ENCODE results near the gene CDK1. TPM values are rescaled to one million over a fixed set of nuclear protein-coding genes. Genes with fewer than 3 reads are reported as not detected.

The CDK1 gene
- total RNA-seq = 70.1 and 71.6 TPM in 2 replicates
- polyA plus RNA-seq = 13.6 and 19.9 TPM in 2 replicates
- polyA plus RNA-seq (2011; cell fraction: cytosol; rRNA removed) = 30.1 and 32.7 TPM in 2 replicates
- polyA plus RNA-seq (2011; cell fraction: nucleus; rRNA removed) = 28.8 and 65.8 TPM in 2 replicates
- polyA plus RNA-seq (2012) = 30.5 and 57.9 TPM in 2 replicates
- polyA minus RNA-seq = 13.1 and 13.7 TPM in 2 replicates
- 32.7 TPM for polyA minus RNA-seq (2011; cell fraction: cytosol; rRNA and poly(A)+ RNA removed)
- polyA minus RNA-seq (2011; cell fraction: nucleus; rRNA and poly(A)+ RNA removed) = 18.4 and 41.8 TPM in 2 replicates
- percentile 96 among the genes with signal in this experiment for Bru-seq, nascent RNA
- BruChase-seq, experiment 1, labeled RNA remaining after a 6-hour chase = percentile 92 among the genes with signal in this experiment
- percentile 87 among the genes with signal in this experiment for BruChase-seq, experiment 2, labeled RNA remaining after a 2-hour chase
- long read RNA-seq, transcript CDK1-203 (8 exons, 1,913 nt) = major isoform, 253 of 319 reads
- long read RNA-seq, partial matches to known transcripts = 15 of 319 reads
- long read RNA-seq, other reads (novel, unspliced or antisense) = 50 of 319 reads

GRCh38 chr10:60778214-60778970 lies at the start of gene CDK1:
Gene CDK1, plus strand, starts transcription at chr10:60778478. Its CDS starts 1,688 bp downstream, at chr10:60780166.
- intact Hi-C loops (cut with micrococcal nuclease) (loop anchor here (1.0 kb wide), 2 partner anchors 50 to 186 kb away; no protein-coding TSS in a partner anchor), dilution Hi-C loops (cut with MboI; ENCODE audit: extremely low pct_ligation_motif_present, low sequenced_read_pairs) (no loop called here)
- Histone ChIP-seq H2AFZ (ENCODE audit: low read depth, low read length) (peak within 1 kb of the TSS; percentile 87), H3K9ac (replicated peaks; ENCODE audit: extremely low read depth, insufficient read depth, low read length) (peak within 1 kb of the TSS; percentile 90), H3K27me3 (ENCODE audit: control insufficient read depth in 2 of 2, insufficient read depth in 2 of 2, low read length in 2 of 2) (no peaks in the 10 kb centered on the region), H4K20me1 (replicated peaks; ENCODE audit: control insufficient read depth, extremely low read depth, insufficient read depth, low read length) (no peaks in the 10 kb centered on the region), H3K9me3 (replicated peaks; ENCODE audit: control insufficient read depth, insufficient read depth, low read length) (no peaks in the 10 kb centered on the region), H3K9me1 (replicated peaks; ENCODE audit: control insufficient read depth, extremely low read depth, insufficient read depth, low read length) (no peaks in the 10 kb centered on the region), H3K4me2 (ENCODE audit: insufficient read depth, low read length) (peak within 1 kb of the TSS; percentile 100), H3K4me3 (replicated peaks in 1 of 3; ENCODE audit: insufficient read depth in 1 of 3, low read depth in 1 of 3, low read length in 3 of 3) (peak within 1 kb of the TSS; percentile 91 to 98 (median 92)), H3K4me1 (ENCODE audit: control insufficient read depth, extremely low read depth, insufficient read depth, low read length) (peaks cover 37% of the 10 kb centered on the region), H3K79me2 (ENCODE audit: control insufficient read depth, insufficient read depth, low read length) (peaks cover 50% of the 10 kb centered on the region), H3K36me3 (ENCODE audit: control insufficient read depth in 2 of 2, extremely low read depth in 1 of 2, insufficient read depth in 2 of 2, low read length in 2 of 2) (peaks cover 0 to 6% of the 10 kb centered on the region in 2 experiments), H3K27ac (ENCODE audit: insufficient read depth, low read depth, low read length) (peak within 1 kb of the TSS; percentile 64)
- CTCF ChIA-PET = interaction anchor here (0.8 to 1.2 kb wide), 4 partner anchors 10 to 186 kb away, joined by 3 to 7 read pairs (median 5); no protein-coding TSS in a partner anchor
- peak; percentile 59 for TF ChIP-seq POLR2AphosphoS5 (IDR thresholded peaks at IDR 0.05; ENCODE audit: insufficient read depth, low read depth, low read length)
- no peak for TF ChIP-seq JUN (IDR thresholded peaks at IDR 0.05; ENCODE audit: borderline replicate concordance, insufficient read depth, insufficient read length, low read depth)
- peak; percentile 75 for TF ChIP-seq POLR2A (IDR thresholded peaks at IDR 0.05; ENCODE audit: low read depth, low read length)
- no peak for TF ChIP-seq FOS (IDR thresholded peaks at IDR 0.05; ENCODE audit: borderline replicate concordance, insufficient read depth, low read length)
- DNase-seq (ENCODE audit: low read depth, low spot score) (peak; percentile 98), FAIRE-seq (peak; percentile 97)
- no TSS peak for BruUV-seq (replicated peaks)
- POLR2A ChIA-PET = no interaction called here

GRCh38 chr10:60729106-60729505 lies 49.2 kb upstream of the CDK1 start:
- no peak for FAIRE-seq
- H3K79me2 ChIP-seq (ENCODE audit: control insufficient read depth, insufficient read depth, low read length) = no peaks in the 10 kb centered on the region

More at GRCh38 chr10:60729106-60729505, 49.2 kb upstream of the CDK1 start:
- Histone ChIP-seq H3K27ac (ENCODE audit: insufficient read depth, low read depth, low read length) (no peak overlapping the region), H4K20me1 (replicated peaks; ENCODE audit: control insufficient read depth, extremely low read depth, insufficient read depth, low read length) (no peaks in the 10 kb centered on the region), H3K4me2 (ENCODE audit: insufficient read depth, low read length) (no peak overlapping the region), H3K9me3 (replicated peaks; ENCODE audit: control insufficient read depth, insufficient read depth, low read length) (no peaks in the 10 kb centered on the region), H3K9me1 (replicated peaks; ENCODE audit: control insufficient read depth, extremely low read depth, insufficient read depth, low read length) (no peaks in the 10 kb centered on the region), H3K27me3 (ENCODE audit: control insufficient read depth in 2 of 2, insufficient read depth in 2 of 2, low read length in 2 of 2) (peaks cover 31 to 67% of the 10 kb centered on the region in 2 experiments), H3K36me3 (ENCODE audit: control insufficient read depth in 2 of 2, extremely low read depth in 1 of 2, insufficient read depth in 2 of 2, low read length in 2 of 2) (no peaks in the 10 kb centered on the region), H3K9ac (replicated peaks; ENCODE audit: extremely low read depth, insufficient read depth, low read length) (no peak overlapping the region), H3K4me3 (replicated peaks in 1 of 3; ENCODE audit: insufficient read depth in 1 of 3, low read depth in 1 of 3, low read length in 3 of 3) (no peak overlapping the region), H2AFZ (ENCODE audit: low read depth, low read length) (no peak overlapping the region), H3K4me1 (ENCODE audit: control insufficient read depth, extremely low read depth, insufficient read depth, low read length) (peaks cover 5% of the 10 kb centered on the region)
- DNase-seq (ENCODE audit: low read depth, low spot score) = no peak
- ChIA-PET POLR2A (no interaction called here), CTCF (no interaction called here)
- dilution Hi-C loops (cut with MboI; ENCODE audit: extremely low pct_ligation_motif_present, low sequenced_read_pairs) = no loop called here
- no TSS peak for BruUV-seq (replicated peaks)
- TF ChIP-seq FOS (IDR thresholded peaks at IDR 0.05; ENCODE audit: borderline replicate concordance, insufficient read depth, low read length) = no peak
- no peak for TF ChIP-seq CTCF (IDR thresholded peaks at IDR 0.05; ENCODE audit: extremely low read depth in 1 of 2, insufficient read depth in 1 of 2, low read depth in 1 of 2, low read length in 2 of 2)
- TF ChIP-seq EZH2 (IDR thresholded peaks at IDR 0.05; ENCODE audit: borderline replicate concordance, low read depth, low read length, severe bottlenecking) = no peak
- TF ChIP-seq MAX (IDR thresholded peaks at IDR 0.05; ENCODE audit: insufficient read depth, insufficient read length) = no peak
- no peak for TF ChIP-seq POLR2A (IDR thresholded peaks at IDR 0.05; ENCODE audit: low read depth, low read length)
- no peak for TF ChIP-seq POLR2AphosphoS5 (IDR thresholded peaks at IDR 0.05; ENCODE audit: insufficient read depth, low read depth, low read length)
- TF ChIP-seq JUN (IDR thresholded peaks at IDR 0.05; ENCODE audit: borderline replicate concordance, insufficient read depth, insufficient read length, low read depth) = no peak
- TF ChIP-seq MYC (IDR thresholded peaks at IDR 0.05; ENCODE audit: low read depth, low read length) = no peak
- TF ChIP-seq GATA2 (IDR thresholded peaks at IDR 0.05; ENCODE audit: insufficient read depth, insufficient read length, low read depth, low read length) = no peak
- intact Hi-C loops (cut with micrococcal nuclease) = no loop called here

Data from endothelial cell of umbilical vein (primary cell).